Measurements from ENCODE around the gene FBXL16. TPM values are rescaled to one million over a fixed set of nuclear protein-coding genes. Genes with fewer than 3 reads are reported as not detected.
A peak's percentile ranks its signal among the peaks of the same experiment; 100 is the strongest.

Gene FBXL16
- total and polyA plus RNA-seq, 2 of the 13 experiments (the other 11 are each of a cell fraction or from before 2014, with no cell fraction given): 0.22 to 2.0 TPM

- no peaks in the 10 kb centered on the region for H3K36me3 ChIP-seq (replicated peaks in 1 of 2; ENCODE audit: control insufficient read depth in 1 of 2, insufficient read depth in 2 of 2, low read length in 2 of 2)
- in situ Hi-C loops (cut with HindIII; ENCODE audit: extremely low pct_ligation_motif_present, low pct_unique_long_range_greater_than_20kb): no loop called here
- intact Hi-C loops (cut with micrococcal nuclease; ENCODE audit: unreplicated experiment): no loop called here
- no TSS peak for BruUV-seq (replicated peaks)
- peak; percentile 80 for DNase-seq (ENCODE audit: low spot score)
- ATAC-seq: peak; percentile 70
- H4K20me1 ChIP-seq (ENCODE audit: insufficient read depth, low read length): peaks cover 4% of the 10 kb centered on the region
- H3K27ac ChIP-seq (ENCODE audit: extremely low read length, insufficient read depth, low read length): peak within 1 kb of the TSS; percentile 88
- H2AFZ ChIP-seq (ENCODE audit: low read length): no peak within 1 kb of the TSS
- peaks cover 33% of the 10 kb centered on the region for H3K4me1 ChIP-seq (ENCODE audit: insufficient read depth, low read length)
- 83% methylated on average over 6 of the region's 106 CpGs for WGBS (ENCODE audit: low lambda C conversion rate)
- FAIRE-seq: no peak
- CTCF ChIA-PET (ENCODE audit: low intra/inter-chr PET ratio, low total read pairs): no interaction called here
- H3K9ac ChIP-seq (ENCODE audit: insufficient read depth, low read depth, low read length): peak within 1 kb of the TSS; percentile 88
- peak within 1 kb of the TSS; percentile 100 for H3K4me2 ChIP-seq (ENCODE audit: low read depth, low read length)
- H3K4me3 ChIP-seq (replicated peaks in 1 of 3; ENCODE audit: insufficient read depth in 1 of 3, low read depth in 2 of 3, low read length in 3 of 3): peak within 1 kb of the TSS; percentile 77 to 95 (median 85)
- POLR2A ChIA-PET: interaction anchor here (0.9 to 2.5 kb wide), 15 partner anchors 9 to 251 kb away, joined by 3 to 22 read pairs (median 7); partner anchors contain the start of genes CHTF18, CIAO3, MSLN and RHBDL1
- no peaks in the 10 kb centered on the region for H3K27me3 ChIP-seq (ENCODE audit: control insufficient read depth in 1 of 2, insufficient read depth in 2 of 2, low read length in 2 of 2)
- peaks cover 3% of the 10 kb centered on the region for H3K79me2 ChIP-seq (ENCODE audit: insufficient read depth, low read length)
- no peaks in the 10 kb centered on the region for H3K9me3 ChIP-seq (ENCODE audit: low read length)
- TF ChIP-seq SMAD9 (CRISPR knock-in tag; IDR thresholded peaks at IDR 0.05) (0 out of 2 replicates have a peak, but pooled peaks have one; percentile 29), MLX (CRISPR knock-in tag; IDR thresholded peaks at IDR 0.05) (no peak), SUZ12 (IDR thresholded peaks at IDR 0.05; ENCODE audit: low read depth, low read length) (no peak), THAP9 (CRISPR knock-in tag; IDR thresholded peaks at IDR 0.05; ENCODE audit: borderline replicate concordance) (0 out of 2 replicates have a peak, but pooled peaks have one; percentile 17), THAP11 (CRISPR knock-in tag; IDR thresholded peaks at IDR 0.05) (peak; percentile 90), PTBP1 (IDR thresholded peaks at IDR 0.05; ENCODE audit: low read depth, low read length, poor library complexity, severe bottlenecking) (no peak), NFATC3 (CRISPR knock-in tag; IDR thresholded peaks at IDR 0.05) (no peak), KLF16 (CRISPR knock-in tag; IDR thresholded peaks at IDR 0.05) (peak in 1 of 2 experiments; percentile 1; a peak in 1 of 4 replicates), CENPT (CRISPR knock-in tag; IDR thresholded peaks at IDR 0.05; ENCODE audit: low read depth) (peak; percentile 15), REL (CRISPR knock-in tag; conservative IDR thresholded peaks at IDR 0.05) (peak; percentile 47; the same call in 1 of the 2 replicates), NFE2L1 (CRISPR knock-in tag; IDR thresholded peaks at IDR 0.05; ENCODE audit: borderline replicate concordance) (no peak), KDM6A (CRISPR knock-in tag; IDR thresholded peaks at IDR 0.05; ENCODE audit: low read depth) (no peak), ZNF343 (CRISPR knock-in tag; IDR thresholded peaks at IDR 0.05) (peak; percentile 48; the same call in 1 of the 2 replicates), ATF6 (CRISPR knock-in tag; conservative IDR thresholded peaks at IDR 0.05) (no peak), NFYB (CRISPR knock-in tag; IDR thresholded peaks at IDR 0.05) (no peak), FOXP4 (CRISPR knock-in tag; IDR thresholded peaks at IDR 0.05) (peak; percentile 19; the same call in 1 of the 2 replicates), MAFF (IDR thresholded peaks at IDR 0.05; ENCODE audit: low read depth, low read length) (no peak)
These were observed 15.6 kb upstream of the FBXL16 start, which contains the start of gene ANTKMT for GRCh38 chr16:720990-721764. Gene ANTKMT (plus strand): TSS chr16:721146. CDS start chr16:721275, 129 bp downstream.
